OCI-LY1 (cell line): ENCODE results near the gene RRP1B.

Source experiments
- CTCF ChIP-seq: fragments of 200-600 bp; sonication (generic), shearing (Covaris generic); IDR thresholded peaks from 2 replicates; pipeline ENCODE4 v1.5.1; 2017; ENCODE audit warnings: mild to moderate bottlenecking, antibody characterized with exemption, low read length, moderate library complexity, mixed read lengths
- EZH2 ChIP-seq: fragments of 200-600 bp; sonication (generic), shearing (Covaris generic); IDR thresholded peaks from 2 replicates; pipeline ENCODE4 v1.8.0; 2017; ENCODE audit warnings: borderline replicate concordance, mixed run types, mild to moderate bottlenecking, antibody characterized with exemption, low read length, moderate library complexity, mixed read lengths

- TF ChIP-seq CTCF, result no peak
- no peak for TF ChIP-seq EZH2
Measured at GRCh38 chr21:43643193-43643592, 16.2 kb upstream of the RRP1B start.
